ENCODE measurements around the gene GEMIN4. TPM values are rescaled to one million over a fixed set of nuclear protein-coding genes. Genes with fewer than 3 reads are reported as not detected.
"Not testable (repeated sequence)": the region's sequence is repeated elsewhere in the genome, so short reads cannot be mapped to it uniquely, and the experiment has no call there.

GEMIN4 gene
- total RNA-seq, 1 donor from 2014 or later = 71.4 TPM

DNA sequence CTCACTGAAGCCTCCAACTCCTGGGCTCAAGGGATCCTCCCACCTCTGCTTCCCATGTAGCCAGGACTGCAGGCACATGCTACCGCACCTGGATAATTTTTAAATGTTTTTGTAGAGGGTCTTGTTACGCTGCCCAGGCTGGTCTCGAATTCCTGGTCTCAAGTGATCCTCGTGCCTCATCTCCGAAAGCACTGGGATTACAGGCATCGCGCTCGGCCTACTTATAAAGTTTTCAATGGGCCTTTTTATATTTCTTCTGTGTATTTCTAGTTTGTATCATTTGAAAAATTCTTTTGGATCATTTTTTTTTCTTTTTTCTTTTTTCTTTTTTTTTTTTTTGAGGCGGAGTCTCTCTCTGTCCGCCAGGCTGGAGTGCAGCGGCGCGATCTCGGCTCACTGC, 27.0 kb downstream of the GEMIN4 start:
- no peak overlapping the region for H3K27ac Mint-ChIP-seq

DNA sequence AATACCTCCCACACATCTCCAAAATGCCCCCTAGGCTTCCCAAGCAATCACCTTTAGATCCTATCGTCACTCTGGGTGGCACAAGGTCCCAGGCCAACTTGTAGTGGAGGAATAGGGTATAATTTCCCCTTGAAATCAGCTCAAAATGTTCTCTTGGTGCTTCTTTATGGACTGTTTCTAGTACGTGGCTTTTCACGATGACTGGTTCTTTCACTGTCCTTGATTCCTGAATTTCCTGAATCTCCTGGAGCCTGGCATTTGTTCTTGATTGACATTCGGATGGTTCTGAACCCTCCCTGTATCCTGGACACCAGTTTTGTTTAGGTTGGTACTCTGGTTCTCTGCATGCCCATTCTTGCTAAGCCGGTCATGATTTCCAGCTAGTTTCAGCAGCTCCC, 30.5 kb downstream of the GEMIN4 start:
- DNase-seq = no peak
- intact Hi-C loops (cut with micrococcal nuclease) = no loop called here
- H3K9me3 Mint-ChIP-seq = no peaks in the 10 kb centered on the region
- peaks cover 3% of the 10 kb centered on the region for H3K4me1 Mint-ChIP-seq
- no peak overlapping the region for H3K27ac Mint-ChIP-seq
- no peaks in the 10 kb centered on the region for H3K36me3 Mint-ChIP-seq (ENCODE audit: low read depth)
- peaks cover 2% of the 10 kb centered on the region for H3K27me3 Mint-ChIP-seq
- H3K4me3 Mint-ChIP-seq = no peak overlapping the region

More for the DNA sequence above, 27.0 kb downstream of the GEMIN4 start:
- no peaks in the 10 kb centered on the region for H3K36me3 Mint-ChIP-seq (ENCODE audit: low read depth)
- no peaks in the 10 kb centered on the region for H3K27me3 Mint-ChIP-seq
- intact Hi-C loops (cut with micrococcal nuclease) = no loop called here
- DNase-seq = no peak
- no peaks in the 10 kb centered on the region for H3K9me3 Mint-ChIP-seq
- no peaks in the 10 kb centered on the region for H3K4me1 Mint-ChIP-seq
- no peak overlapping the region for H3K4me3 Mint-ChIP-seq

GRCh38 chr17:720706-721539, 31.1 kb downstream of the GEMIN4 start:
- Mint-ChIP-seq H3K27me3 (peaks cover 2% of the 10 kb centered on the region), H3K4me1 (peaks cover 3% of the 10 kb centered on the region), H3K27ac (no peak overlapping the region), H3K4me3 (no peak overlapping the region), H3K36me3 (ENCODE audit: low read depth) (no peaks in the 10 kb centered on the region), H3K9me3 (no peaks in the 10 kb centered on the region)
- intact Hi-C loops (cut with micrococcal nuclease) = no loop called here
- no peak for DNase-seq

- H3K36me3 Mint-ChIP-seq (ENCODE audit: low read depth) = peaks cover 4% of the 10 kb centered on the region
Observed at GRCh38 chr17:718075-718474, 34.0 kb downstream of the GEMIN4 start.

DNA sequence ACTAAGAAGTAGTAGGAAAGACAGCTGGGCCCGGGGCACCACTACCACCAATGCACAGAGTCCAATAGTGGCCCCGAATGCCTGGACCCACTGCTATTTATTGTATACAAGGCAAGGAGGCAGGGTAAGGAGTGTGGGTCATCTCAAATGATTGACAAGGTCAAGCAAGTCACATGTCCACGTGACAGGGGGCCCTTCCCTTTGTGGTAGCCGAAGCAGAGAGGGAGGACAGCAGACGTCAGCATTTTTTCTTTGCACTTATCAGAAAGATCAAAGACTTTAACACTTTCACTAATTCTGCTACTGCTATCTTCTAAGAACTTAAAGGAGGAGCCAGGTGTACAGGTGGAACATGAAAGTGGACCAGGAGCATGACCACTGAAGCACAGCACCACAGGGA, 43.9 kb downstream of the GEMIN4 start:
- Mint-ChIP-seq H3K4me3 (no peak overlapping the region), H3K4me1 (peaks cover 20% of the 10 kb centered on the region), H3K27ac (no peak overlapping the region), H3K36me3 (ENCODE audit: low read depth) (peaks cover 31% of the 10 kb centered on the region), H3K27me3 (no peaks in the 10 kb centered on the region), H3K9me3 (no peaks in the 10 kb centered on the region)
- no peak for DNase-seq
- intact Hi-C loops (cut with micrococcal nuclease) = no loop called here

More at GRCh38 chr17:718075-718474, 34.0 kb downstream of the GEMIN4 start:
- no peaks in the 10 kb centered on the region for H3K9me3 Mint-ChIP-seq
- no peak overlapping the region for H3K4me3 Mint-ChIP-seq
- peaks cover 13% of the 10 kb centered on the region for H3K4me1 Mint-ChIP-seq
- peaks cover 2% of the 10 kb centered on the region for H3K27me3 Mint-ChIP-seq
- intact Hi-C loops (cut with micrococcal nuclease) = no loop called here
- no peak for DNase-seq
- H3K27ac Mint-ChIP-seq = no peak overlapping the region

- Mint-ChIP-seq H3K27ac (no peak overlapping the region), H3K27me3 (no peaks in the 10 kb centered on the region), H3K9me3 (no peaks in the 10 kb centered on the region), H3K4me3 (no peak overlapping the region), H3K4me1 (peaks cover 13% of the 10 kb centered on the region), H3K36me3 (ENCODE audit: low read depth) (peaks cover 27% of the 10 kb centered on the region)
- intact Hi-C loops (cut with micrococcal nuclease) = no loop called here
- DNase-seq = no peak
Observed at GRCh38 chr17:705863-706262, 46.2 kb downstream of the GEMIN4 start.

GRCh38 chr17:705011-705410, 47.1 kb downstream of the GEMIN4 start:
- Mint-ChIP-seq H3K4me1 (peaks cover 15% of the 10 kb centered on the region), H3K27ac (no peak overlapping the region), H3K36me3 (ENCODE audit: low read depth) (peaks cover 23% of the 10 kb centered on the region)

DNA sequence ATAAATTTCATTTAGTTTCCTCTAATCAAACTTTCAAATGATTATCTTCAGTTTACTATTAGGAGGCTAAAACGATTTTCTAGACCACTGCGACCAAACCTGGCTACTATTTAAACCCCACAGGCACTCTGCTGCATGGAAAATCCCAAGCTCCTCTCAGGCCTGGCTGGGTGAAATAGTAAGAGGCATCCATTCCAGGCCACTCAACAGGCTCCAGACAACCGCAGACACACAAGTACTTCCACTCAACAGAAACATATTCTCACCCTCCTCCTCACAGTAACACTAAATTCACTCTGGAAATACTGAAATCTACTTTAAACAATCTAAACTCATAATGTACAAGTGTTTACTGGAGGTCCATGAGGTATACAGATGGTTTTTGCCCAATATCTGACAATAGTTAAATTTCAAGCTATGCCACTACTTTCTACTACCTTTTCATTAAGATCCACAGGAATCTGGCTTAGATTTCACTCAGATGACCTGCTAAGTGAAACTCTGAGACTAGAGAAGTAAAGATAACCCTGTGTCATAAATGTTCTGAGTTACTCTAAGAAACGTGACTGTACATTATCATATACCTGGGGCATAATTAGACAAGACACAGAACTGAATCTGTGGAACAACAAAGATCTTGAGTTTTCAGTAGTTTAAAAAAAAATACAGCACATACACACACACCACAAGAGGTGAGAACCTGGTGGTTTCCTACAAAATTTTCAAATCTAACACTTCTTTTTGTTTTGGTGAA, 47.8 kb downstream of the GEMIN4 start:
- H3K27me3 Mint-ChIP-seq = no peaks in the 10 kb centered on the region
- H3K4me1 Mint-ChIP-seq = peaks cover 12% of the 10 kb centered on the region
- no peak overlapping the region for H3K4me3 Mint-ChIP-seq
- no peaks in the 10 kb centered on the region for H3K9me3 Mint-ChIP-seq
- no peak for DNase-seq
- no peak overlapping the region for H3K27ac Mint-ChIP-seq
- peaks cover 21% of the 10 kb centered on the region for H3K36me3 Mint-ChIP-seq (ENCODE audit: low read depth)
- intact Hi-C loops (cut with micrococcal nuclease) = no loop called here

More at GRCh38 chr17:705011-705410, 47.1 kb downstream of the GEMIN4 start:
- Mint-ChIP-seq H3K27me3 (no peaks in the 10 kb centered on the region), H3K9me3 (no peaks in the 10 kb centered on the region), H3K4me3 (no peak overlapping the region)
- intact Hi-C loops (cut with micrococcal nuclease) = no loop called here
- DNase-seq = no peak

- no peak for DNase-seq
- no peaks in the 10 kb centered on the region for H3K27me3 Mint-ChIP-seq
- intact Hi-C loops (cut with micrococcal nuclease) = no loop called here
- peaks cover 6% of the 10 kb centered on the region for H3K4me1 Mint-ChIP-seq
- H3K4me3 Mint-ChIP-seq = no peak overlapping the region
- H3K27ac Mint-ChIP-seq = no peak overlapping the region
- peaks cover 15% of the 10 kb centered on the region for H3K36me3 Mint-ChIP-seq (ENCODE audit: low read depth)
- no peaks in the 10 kb centered on the region for H3K9me3 Mint-ChIP-seq
Observed at GRCh38 chr17:703081-703875, 48.8 kb downstream of the GEMIN4 start.

DNA sequence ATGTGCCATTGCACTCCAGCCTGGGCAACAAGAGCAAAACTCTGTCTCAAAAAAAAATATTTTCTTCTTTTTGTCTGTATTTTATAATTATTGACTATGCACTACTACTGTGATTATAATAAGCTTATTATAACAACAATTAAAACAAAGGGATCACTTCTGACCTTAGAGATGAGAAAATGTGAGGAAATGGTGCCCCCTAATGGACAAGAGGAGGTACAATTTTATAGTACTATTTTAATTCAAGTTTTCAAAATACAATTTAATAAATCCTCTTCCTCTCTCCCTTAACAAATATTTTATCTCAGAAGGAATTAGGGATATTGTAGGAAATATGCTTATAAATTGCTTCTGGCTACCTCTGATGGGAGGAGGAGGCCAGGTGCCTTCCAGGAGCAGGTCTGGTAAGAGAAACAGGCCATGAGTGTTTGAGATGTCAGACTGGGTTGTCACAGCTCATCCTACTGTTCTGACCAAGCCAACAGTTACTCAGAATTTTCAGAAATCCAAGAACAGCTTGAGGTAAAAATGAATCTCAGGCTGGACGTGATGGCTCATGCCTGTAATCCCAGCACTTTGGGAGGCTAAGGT, 51.5 kb downstream of the GEMIN4 start:
- Mint-ChIP-seq H3K36me3 (ENCODE audit: low read depth) (peaks cover 22% of the 10 kb centered on the region), H3K27me3 (no peaks in the 10 kb centered on the region), H3K27ac (no peak overlapping the region), H3K4me3 (no peak overlapping the region), H3K9me3 (no peaks in the 10 kb centered on the region), H3K4me1 (peaks cover 2% of the 10 kb centered on the region)
- DNase-seq = peak; percentile 72
- intact Hi-C loops (cut with micrococcal nuclease) = loop anchor here (1.0 to 2.0 kb wide), 2 partner anchors 288 to 556 kb away; no protein-coding TSS in a partner anchor

GRCh38 chr17:699345-699744, 52.7 kb downstream of the GEMIN4 start:
- H3K9me3 Mint-ChIP-seq = no peaks in the 10 kb centered on the region
- peaks cover 2% of the 10 kb centered on the region for H3K4me1 Mint-ChIP-seq
- H3K36me3 Mint-ChIP-seq (ENCODE audit: low read depth) = peaks cover 30% of the 10 kb centered on the region
- DNase-seq = no peak
- H3K4me3 Mint-ChIP-seq = no peak overlapping the region
- no peak overlapping the region for H3K27ac Mint-ChIP-seq
- intact Hi-C loops (cut with micrococcal nuclease) = no loop called here
- no peaks in the 10 kb centered on the region for H3K27me3 Mint-ChIP-seq

DNA sequence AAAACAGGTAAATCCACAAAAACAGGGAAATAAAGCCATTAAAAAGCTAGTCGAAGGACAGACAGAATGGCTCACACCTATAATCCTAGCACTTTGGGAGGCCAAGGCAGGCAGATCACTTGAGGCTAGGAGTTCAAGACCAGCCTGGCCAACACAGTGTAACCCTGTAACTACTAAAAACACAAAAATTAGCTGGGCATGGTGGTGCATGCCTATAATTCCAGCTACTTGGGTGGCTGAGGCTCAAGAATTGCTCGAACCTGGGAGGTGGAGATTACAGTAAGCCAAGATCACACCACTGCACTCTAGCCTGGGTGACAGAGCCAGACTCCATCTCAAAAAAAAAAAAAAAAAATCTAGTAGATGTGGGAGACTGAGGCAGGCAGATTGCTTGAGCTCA, 54.0 kb downstream of the GEMIN4 start:
- H3K27me3 Mint-ChIP-seq; H3K4me1 Mint-ChIP-seq; DNase-seq; H3K27ac Mint-ChIP-seq; H3K4me3 Mint-ChIP-seq; H3K9me3 Mint-ChIP-seq; intact Hi-C loops (cut with micrococcal nuclease): not testable (repeated sequence)
- peaks cover 32% of the 10 kb centered on the region for H3K36me3 Mint-ChIP-seq (ENCODE audit: low read depth)

- no peak overlapping the region for H3K4me3 Mint-ChIP-seq
- H3K27me3 Mint-ChIP-seq = no peaks in the 10 kb centered on the region
- peaks cover 2% of the 10 kb centered on the region for H3K4me1 Mint-ChIP-seq
- H3K36me3 Mint-ChIP-seq (ENCODE audit: low read depth) = peaks cover 32% of the 10 kb centered on the region
- H3K9me3 Mint-ChIP-seq = no peaks in the 10 kb centered on the region
- intact Hi-C loops (cut with micrococcal nuclease) = no loop called here
- H3K27ac Mint-ChIP-seq = no peak overlapping the region
- DNase-seq = no peak
Observed at GRCh38 chr17:697682-698081, 54.4 kb downstream of the GEMIN4 start.
